Caco-2 (cell line): ENCODE measurements around the gene COL17A1. TPM values are rescaled to one million over a fixed set of nuclear protein-coding genes. Genes with fewer than 3 reads are reported as not detected.

Experiments used
- BruUV-seq: library from RNA; stranded (reverse); fragments of 400-500 nt; replicated peaks from 2 replicates; lab custom pipeline; 2021; lab: Mats Ljungman, UMichigan
- CTCF ChIA-PET: fragments of 300-600 bp; sonication (Branson Sonifier 250); formaldehyde crosslinking; loops from one replicate; lab custom pipeline; 2022; ENCODE audit warnings: antibody characterized with exemption; lab: Charles Lee
- POLR2A ChIA-PET: fragments of 300-600 bp; sonication (Branson Sonifier 250); formaldehyde crosslinking; loops from one replicate; lab custom pipeline; 2022; ENCODE audit warnings: antibody characterized with exemption; lab: Charles Lee
- DNase-seq, 2 experiments: peaks; one replicate each; pipeline versions ENCODE4 v3.0.0 to v3.0.0-alpha.2; 2020 to 2022
- H3K27me3 ChIP-seq: replicated peaks from 2 replicates; pipeline ENCODE4 v1.6.0; 2011; ENCODE audit warnings: low read length; ENCODE audit not compliant: control insufficient read depth, insufficient read depth
- H3K36me3 ChIP-seq: 2 replicates; pipeline ENCODE4 v1.5.1; 2011; ENCODE audit warnings: low read length; ENCODE audit not compliant: control insufficient read depth, insufficient read depth
- H3K4me1 ChIP-seq: fragments of 250-450 bp; sonication (Bioruptor Pico); 2 replicates; pipeline ENCODE4 v1.5.1; 2020; ENCODE audit warnings: mild to moderate bottlenecking
- H3K4me3 ChIP-seq: 2 replicates; pipeline ENCODE4 v1.5.1; 2011; ENCODE audit warnings: low read depth, mild to moderate bottlenecking, control low read depth, low read length
- H3K9me3 ChIP-seq: fragments of 250-450 bp; sonication (Bioruptor Pico); 2 replicates; pipeline ENCODE4 v1.5.1; 2020; ENCODE audit warnings: mild to moderate bottlenecking, moderate library complexity
- H3K27ac Mint-ChIP-seq: one replicate; pipeline ENCODE4 v1.8.0; 2022; ENCODE audit warnings: mixed read lengths; ENCODE audit not compliant: unreplicated experiment
- H3K27me3 Mint-ChIP-seq: one replicate; pipeline ENCODE4 v1.8.0; 2022; ENCODE audit warnings: mixed read lengths; ENCODE audit not compliant: insufficient read depth, unreplicated experiment
- H3K36me3 Mint-ChIP-seq: one replicate; pipeline ENCODE4 v1.8.0; 2022; ENCODE audit warnings: mild to moderate bottlenecking, mixed read lengths; ENCODE audit not compliant: insufficient read depth, unreplicated experiment
- H3K4me1 Mint-ChIP-seq: one replicate; pipeline ENCODE4 v1.8.0; 2022; ENCODE audit warnings: low read depth, mixed read lengths; ENCODE audit not compliant: unreplicated experiment
- H3K4me3 Mint-ChIP-seq: one replicate; pipeline ENCODE4 v1.8.0; 2022; ENCODE audit warnings: mild to moderate bottlenecking, moderate library complexity, mixed read lengths; ENCODE audit not compliant: unreplicated experiment
- H3K9me3 Mint-ChIP-seq: one replicate; pipeline ENCODE4 v1.8.0; 2022; ENCODE audit warnings: mixed read lengths; ENCODE audit not compliant: unreplicated experiment
- intact Hi-C: fragments of 100-400 bp; cut with micrococcal nuclease; formaldehyde crosslinking; loops from one replicate; pipeline ENCODE4 v1.10.0; 2022; ENCODE audit not compliant: unreplicated experiment
- total RNA-seq: library from RNA; stranded (reverse); gene quantifications from 2 replicates; pipeline ENCODE4 v1.2.3, GENCODE V29; 2022
- TF ChIP-seq, protein P1 (sequence below), 2 experiments: fragments of 200-600 bp in 1 of 2; IDR thresholded peaks; 1 replicate in 1 of 2; 2 replicates in 1 of 2; pipeline versions ENCODE4 v1.5.1 to v1.8.0; 2011 to 2022; ENCODE audit warnings: antibody characterized with exemption in 1 of 2, control low read depth in 1 of 2, inconsistent platforms in 1 of 2, low read depth in 1 of 2, low read length in 1 of 2, mild to moderate bottlenecking in 1 of 2, moderate library complexity in 1 of 2; ENCODE audit not compliant: insufficient read depth in 1 of 2, severe bottlenecking in 1 of 2, unreplicated experiment in 1 of 2

The COL17A1 gene
- total RNA-seq, 1 experiment from 2014 or later: 0.45 TPM

DNA sequence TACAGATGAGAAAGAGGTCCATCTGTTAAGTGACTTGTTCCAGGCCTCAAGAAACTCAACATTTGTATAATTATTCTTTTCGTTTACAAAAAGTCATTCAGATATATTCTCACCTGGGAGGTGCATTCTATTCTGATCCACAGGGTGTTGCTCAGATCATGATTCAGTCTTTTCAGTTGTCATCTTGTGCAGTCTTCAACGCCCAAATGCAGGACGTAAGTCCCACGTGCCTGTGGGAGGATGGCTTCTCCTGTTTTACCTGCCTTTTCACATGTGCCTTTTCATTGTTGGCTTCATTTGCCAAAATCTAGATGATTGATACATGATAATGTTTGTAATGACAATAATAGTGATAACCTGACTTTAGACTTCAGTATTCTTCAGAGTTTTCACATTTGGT, 72.2 kb downstream of the COL17A1 start:
- no peaks in the 10 kb centered on the region for H3K9me3 Mint-ChIP-seq
- no peaks in the 10 kb centered on the region; the same call in 1 of the 2 replicates for H3K36me3 ChIP-seq
- no peaks in the 10 kb centered on the region for H3K9me3 ChIP-seq
- H3K4me1 Mint-ChIP-seq: no peaks in the 10 kb centered on the region
- H3K4me1 ChIP-seq: no peaks in the 10 kb centered on the region
- POLR2A ChIA-PET: no interaction called here
- H3K27ac Mint-ChIP-seq: no peak overlapping the region
- H3K36me3 Mint-ChIP-seq: peaks cover 7% of the 10 kb centered on the region
- CTCF ChIA-PET: no interaction called here
- intact Hi-C loops: loop anchor here (5.0 kb wide), 1 partner anchor 126 kb away; no protein-coding TSS in a partner anchor
- TF ChIP-seq, protein P1, sequence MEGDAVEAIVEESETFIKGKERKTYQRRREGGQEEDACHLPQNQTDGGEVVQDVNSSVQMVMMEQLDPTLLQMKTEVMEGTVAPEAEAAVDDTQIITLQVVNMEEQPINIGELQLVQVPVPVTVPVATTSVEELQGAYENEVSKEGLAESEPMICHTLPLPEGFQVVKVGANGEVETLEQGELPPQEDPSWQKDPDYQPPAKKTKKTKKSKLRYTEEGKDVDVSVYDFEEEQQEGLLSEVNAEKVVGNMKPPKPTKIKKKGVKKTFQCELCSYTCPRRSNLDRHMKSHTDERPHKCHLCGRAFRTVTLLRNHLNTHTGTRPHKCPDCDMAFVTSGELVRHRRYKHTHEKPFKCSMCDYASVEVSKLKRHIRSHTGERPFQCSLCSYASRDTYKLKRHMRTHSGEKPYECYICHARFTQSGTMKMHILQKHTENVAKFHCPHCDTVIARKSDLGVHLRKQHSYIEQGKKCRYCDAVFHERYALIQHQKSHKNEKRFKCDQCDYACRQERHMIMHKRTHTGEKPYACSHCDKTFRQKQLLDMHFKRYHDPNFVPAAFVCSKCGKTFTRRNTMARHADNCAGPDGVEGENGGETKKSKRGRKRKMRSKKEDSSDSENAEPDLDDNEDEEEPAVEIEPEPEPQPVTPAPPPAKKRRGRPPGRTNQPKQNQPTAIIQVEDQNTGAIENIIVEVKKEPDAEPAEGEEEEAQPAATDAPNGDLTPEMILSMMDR (IDR thresholded peaks at IDR 0.05; ENCODE audit: insufficient read depth in 1 of 2, low read depth in 1 of 2, low read length in 1 of 2, severe bottlenecking in 1 of 2, unreplicated experiment in 1 of 2): no peak
- no peak overlapping the region for H3K4me3 ChIP-seq
- no peak overlapping the region for H3K4me3 Mint-ChIP-seq
- DNase-seq: no peak
- H3K27me3 ChIP-seq: no peaks in the 10 kb centered on the region
- no TSS peak for BruUV-seq
- H3K27me3 Mint-ChIP-seq: no peaks in the 10 kb centered on the region

DNA sequence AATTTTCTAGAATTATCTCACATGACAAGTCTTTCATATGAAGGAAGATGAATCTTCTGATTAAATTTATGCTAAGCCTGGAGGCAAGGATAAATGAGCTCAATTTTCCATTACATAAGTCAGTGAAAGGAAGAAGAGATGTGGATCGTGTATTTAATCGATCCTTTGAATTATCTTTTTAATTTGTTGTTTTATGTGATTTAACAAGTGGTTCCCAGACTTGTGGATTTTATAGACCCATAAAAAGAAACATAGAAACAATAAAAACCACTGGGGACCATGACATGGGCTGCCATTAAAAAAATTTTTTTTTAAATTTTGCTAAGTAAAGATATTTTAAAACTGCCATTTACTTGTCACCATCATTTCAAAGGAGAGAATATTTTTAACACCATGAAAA, 73.8 kb downstream of the COL17A1 start:
- Mint-ChIP-seq H3K4me3 (no peak overlapping the region), H3K27me3 (no peaks in the 10 kb centered on the region), H3K27ac (no peak overlapping the region), H3K36me3 (peaks cover 17% of the 10 kb centered on the region), H3K9me3 (no peaks in the 10 kb centered on the region), H3K4me1 (no peaks in the 10 kb centered on the region)
- H3K9me3 ChIP-seq: no peaks in the 10 kb centered on the region
- CTCF ChIA-PET: interaction anchor here (0.6 kb wide), 1 partner anchor 1108 kb away, joined by 4 read pairs; no protein-coding TSS in a partner anchor
- H3K27me3 ChIP-seq: no peaks in the 10 kb centered on the region
- no peaks in the 10 kb centered on the region for H3K4me1 ChIP-seq
- POLR2A ChIA-PET: no interaction called here
- H3K36me3 ChIP-seq: no peaks in the 10 kb centered on the region; the same call in 1 of the 2 replicates
- DNase-seq: no peak
- TF ChIP-seq, protein P1 (IDR thresholded peaks at IDR 0.05; ENCODE audit: insufficient read depth in 1 of 2, low read depth in 1 of 2, low read length in 1 of 2, severe bottlenecking in 1 of 2, unreplicated experiment in 1 of 2): no peak
- no peak overlapping the region for H3K4me3 ChIP-seq
- intact Hi-C loops: loop anchor here (5.0 kb wide), 1 partner anchor 125 kb away; no protein-coding TSS in a partner anchor
- BruUV-seq: no TSS peak

DNA sequence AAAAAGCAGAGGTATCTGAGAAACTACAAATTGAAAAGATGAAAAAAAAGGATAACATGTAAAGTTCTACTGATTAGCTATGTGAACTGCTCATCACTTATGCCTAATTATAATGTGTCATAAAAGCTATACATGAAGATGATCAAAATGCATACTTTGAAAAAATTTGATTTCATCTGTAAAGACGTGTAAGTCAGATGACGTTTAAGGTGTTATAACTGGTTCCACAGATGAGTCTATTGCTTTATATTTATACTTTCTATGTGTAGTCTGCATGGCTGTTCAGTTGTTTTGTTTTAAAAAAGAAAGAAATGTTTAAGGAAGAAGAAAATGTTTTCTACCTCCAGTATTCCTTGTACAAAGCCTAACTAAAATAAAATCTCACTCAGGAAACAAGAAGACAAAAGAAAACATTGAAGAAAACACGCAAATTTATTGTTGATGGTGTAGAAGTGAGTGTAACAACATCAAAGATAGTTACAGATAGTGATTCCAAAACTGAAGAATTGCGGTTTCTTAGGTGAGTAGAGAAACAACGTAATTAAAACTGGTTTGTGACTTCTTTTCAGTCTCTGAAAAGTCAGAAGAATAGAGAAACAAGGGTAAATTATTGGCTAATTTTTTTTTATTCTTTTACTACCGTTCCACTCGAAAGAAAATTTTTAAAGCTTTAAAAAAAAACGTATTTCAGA, 80.4 kb downstream of the COL17A1 start:
- POLR2A ChIA-PET: no interaction called here
- H3K4me3 ChIP-seq: no peak overlapping the region
- DNase-seq: no peak
- H3K36me3 ChIP-seq: no peaks in the 10 kb centered on the region; the same call in 1 of the 2 replicates
- TF ChIP-seq, protein P1 (IDR thresholded peaks at IDR 0.05; ENCODE audit: insufficient read depth in 1 of 2, low read depth in 1 of 2, low read length in 1 of 2, severe bottlenecking in 1 of 2, unreplicated experiment in 1 of 2): no peak
- CTCF ChIA-PET: no interaction called here
- no peaks in the 10 kb centered on the region for H3K27me3 Mint-ChIP-seq
- no peaks in the 10 kb centered on the region for H3K4me1 Mint-ChIP-seq
- no peaks in the 10 kb centered on the region for H3K4me1 ChIP-seq
- intact Hi-C loops: no loop called here
- H3K9me3 ChIP-seq: no peaks in the 10 kb centered on the region
- H3K36me3 Mint-ChIP-seq: peaks cover 44% of the 10 kb centered on the region
- no peaks in the 10 kb centered on the region for H3K27me3 ChIP-seq
- no peak overlapping the region for H3K4me3 Mint-ChIP-seq
- no peaks in the 10 kb centered on the region for H3K9me3 Mint-ChIP-seq
- H3K27ac Mint-ChIP-seq: no peak overlapping the region
- BruUV-seq: no TSS peak
